T47D (cell line): ENCODE results near the gene PPP1R37.

Source experiments
- DNase-seq, 2 experiments: peaks; one replicate each; pipeline versions ENCODE4 v3.0.0 to v3.0.0-alpha.2; 2011 to 2012; ENCODE audit warnings: low read depth in 1 of 2, low spot score in 1 of 2
- JUND ChIP-seq: IDR thresholded peaks from 2 replicates; pipeline ENCODE4 v1.6.1; 2012; ENCODE audit warnings: low read depth
- in situ Hi-C: cut with HindIII; loops from 2 replicates; pipeline ENCODE4 v1.10.0; 2016; ENCODE audit warnings: low sequenced_read_pairs, low pct_unique_long_range_greater_than_20kb

The PPP1R37 gene

GRCh38 chr19:45092747-45093678, at the start of gene PPP1R37:
PPP1R37 (plus strand) TSS chr19:45093179; CDS start chr19:45093326, 147 bp downstream.
- TF ChIP-seq JUND, result no peak
- in situ Hi-C loops, result no loop called here
- peak; percentile 86 to 98 for DNase-seq

- DNase-seq, result no peak
- in situ Hi-C loops, result no loop called here
- TF ChIP-seq JUND, result no peak
These were observed 47.2 kb upstream of the PPP1R37 start for GRCh38 chr19:45045671-45046353.

GRCh38 chr19:45046355-45046754, 46.6 kb upstream of the PPP1R37 start:
- no peak for DNase-seq
- in situ Hi-C loops, result no loop called here

GRCh38 chr19:45047188-45047797, 45.7 kb upstream of the PPP1R37 start:
- TF ChIP-seq JUND, result no peak
- in situ Hi-C loops, result no loop called here
- DNase-seq, result no peak

More at GRCh38 chr19:45046355-45046754, 46.6 kb upstream of the PPP1R37 start:
- no peak for TF ChIP-seq JUND

- peak in 1 of 2 experiments; percentile 28 for DNase-seq
- in situ Hi-C loops, result no loop called here
- TF ChIP-seq JUND, result no peak
These were observed 43.8 kb upstream of the PPP1R37 start for GRCh38 chr19:45049073-45049736.

GRCh38 chr19:45050036-45050435, 42.9 kb upstream of the PPP1R37 start:
- in situ Hi-C loops, result no loop called here
- DNase-seq, result no peak
- no peak for TF ChIP-seq JUND

GRCh38 chr19:45051929-45052579, 40.9 kb upstream of the PPP1R37 start:
- no peak for DNase-seq
- no peak for TF ChIP-seq JUND
- in situ Hi-C loops, result no loop called here

GRCh38 chr19:45056831-45057230, 36.1 kb upstream of the PPP1R37 start:
- DNase-seq, result no peak
- in situ Hi-C loops, result no loop called here
- no peak for TF ChIP-seq JUND

GRCh38 chr19:45057444-45057843, 35.5 kb upstream of the PPP1R37 start:
- in situ Hi-C loops, result no loop called here
- DNase-seq, result no peak
- no peak for TF ChIP-seq JUND

GRCh38 chr19:45058622-45059159, 34.3 kb upstream of the PPP1R37 start:
- no peak for TF ChIP-seq JUND
- DNase-seq, result no peak
- in situ Hi-C loops, result no loop called here

GRCh38 chr19:45059258-45059965, 33.6 kb upstream of the PPP1R37 start:
- in situ Hi-C loops, result no loop called here
- peak; percentile 64 to 83 for DNase-seq
- no peak for TF ChIP-seq JUND

GRCh38 chr19:45061965-45062364, 31.0 kb upstream of the PPP1R37 start:
- TF ChIP-seq JUND, result no peak
- DNase-seq, result no peak
- in situ Hi-C loops, result no loop called here
